ENCODE data around the gene DSCAML1. TPM values are rescaled to one million over a fixed set of nuclear protein-coding genes. Genes with fewer than 3 reads are reported as not detected.

DSCAML1 gene
- total RNA-seq, 1 experiment from 2014 or later = 0.15 TPM

DNA sequence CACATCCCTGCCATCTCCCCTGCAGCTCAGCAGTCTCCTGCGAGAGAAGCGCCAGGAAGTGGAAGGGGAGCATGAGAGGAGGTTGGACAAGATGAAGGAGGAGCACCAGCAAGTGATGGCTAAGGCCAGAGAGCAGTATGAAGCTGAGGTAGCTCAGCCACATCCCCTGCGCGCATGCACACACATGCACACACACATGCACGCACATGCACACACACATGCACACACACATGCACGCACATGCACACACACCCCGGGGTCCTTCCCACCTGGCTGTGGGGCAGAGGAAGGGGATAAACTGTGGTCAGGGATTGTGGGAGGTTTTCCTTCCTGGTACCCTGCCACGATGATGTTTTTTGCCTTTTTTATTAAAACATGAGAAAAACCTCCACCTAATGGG, 404.0 kb downstream of the DSCAML1 start:
- H3K79me1 ChIP-seq (ENCODE audit: insufficient read depth, low read depth, low read length, poor library complexity, severe bottlenecking) = no peaks in the 10 kb centered on the region

More for the DNA sequence above, 404.0 kb downstream of the DSCAML1 start:
- H4K8ac ChIP-seq (replicated peaks; ENCODE audit: insufficient read length, low read depth, low read length) = no peak overlapping the region
- Mint-ChIP-seq H3K27ac (peak overlapping the region in 1 of 3 experiments; percentile 40; a peak in 1 of 7 replicates), H3K9me3 (peaks cover 7% of the 10 kb centered on the region in 2 experiments; a peak in 4 of 5 replicates), H3K27me3 (ENCODE audit: low read depth) (no peaks in the 10 kb centered on the region), H3K4me3 (no peak overlapping the region), H3K4me1 (no peaks in the 10 kb centered on the region), H3K36me3 (ENCODE audit: insufficient read depth in 1 of 3, low read depth in 3 of 3) (peaks cover 36 to 69% (median 67%) of the 10 kb centered on the region in 3 experiments)
- no peaks in the 10 kb centered on the region for H3K23me2 ChIP-seq (ENCODE audit: insufficient read length, low read depth, low read length, poor library complexity, severe bottlenecking)
- H2BK5ac ChIP-seq (ENCODE audit: insufficient read length, low read length) = no peak overlapping the region
- H3K27me3 ChIP-seq (ENCODE audit: insufficient read depth, low read length) = no peaks in the 10 kb centered on the region
- no peak overlapping the region for H3K56ac ChIP-seq (ENCODE audit: insufficient read length, low read depth, low read length)
- H2AFZ ChIP-seq (ENCODE audit: low read length) = no peak overlapping the region
- no peak overlapping the region for H3K14ac ChIP-seq (ENCODE audit: insufficient read depth, low read length)
- no peaks in the 10 kb centered on the region for H3K79me2 ChIP-seq (ENCODE audit: insufficient read depth, low read length)
- no peak for DNase-seq
- no peak overlapping the region for H3T11ph ChIP-seq (ENCODE audit: low read length)
- TF ChIP-seq, protein P1, sequence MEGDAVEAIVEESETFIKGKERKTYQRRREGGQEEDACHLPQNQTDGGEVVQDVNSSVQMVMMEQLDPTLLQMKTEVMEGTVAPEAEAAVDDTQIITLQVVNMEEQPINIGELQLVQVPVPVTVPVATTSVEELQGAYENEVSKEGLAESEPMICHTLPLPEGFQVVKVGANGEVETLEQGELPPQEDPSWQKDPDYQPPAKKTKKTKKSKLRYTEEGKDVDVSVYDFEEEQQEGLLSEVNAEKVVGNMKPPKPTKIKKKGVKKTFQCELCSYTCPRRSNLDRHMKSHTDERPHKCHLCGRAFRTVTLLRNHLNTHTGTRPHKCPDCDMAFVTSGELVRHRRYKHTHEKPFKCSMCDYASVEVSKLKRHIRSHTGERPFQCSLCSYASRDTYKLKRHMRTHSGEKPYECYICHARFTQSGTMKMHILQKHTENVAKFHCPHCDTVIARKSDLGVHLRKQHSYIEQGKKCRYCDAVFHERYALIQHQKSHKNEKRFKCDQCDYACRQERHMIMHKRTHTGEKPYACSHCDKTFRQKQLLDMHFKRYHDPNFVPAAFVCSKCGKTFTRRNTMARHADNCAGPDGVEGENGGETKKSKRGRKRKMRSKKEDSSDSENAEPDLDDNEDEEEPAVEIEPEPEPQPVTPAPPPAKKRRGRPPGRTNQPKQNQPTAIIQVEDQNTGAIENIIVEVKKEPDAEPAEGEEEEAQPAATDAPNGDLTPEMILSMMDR (conservative IDR thresholded peaks at IDR 0.05) = no peak
- no peak overlapping the region for H3K23ac ChIP-seq (ENCODE audit: insufficient read length, low read depth, low read length)
- no peak overlapping the region for H3K4me2 ChIP-seq (ENCODE audit: insufficient read depth, insufficient read length, low read length)
- H2BK12ac ChIP-seq (ENCODE audit: insufficient read length, low read depth, low read length) = no peak overlapping the region
- WGBS (ENCODE audit: extremely low coverage, insufficient read length, low lambda C conversion rate) = no CpG with 5 or more reads among the region's 8 CpGs
- no peak overlapping the region for H2BK15ac ChIP-seq (ENCODE audit: low read depth, low read length)
- no peaks in the 10 kb centered on the region for H4K20me1 ChIP-seq (ENCODE audit: control insufficient read depth, insufficient read depth, insufficient read length)
- no peaks in the 10 kb centered on the region for H3K9me3 ChIP-seq (ENCODE audit: control insufficient read depth, low read depth, low read length)
- no peak overlapping the region for H2BK20ac ChIP-seq (ENCODE audit: low read depth, low read length, poor library complexity, severe bottlenecking)
- H3K4me1 ChIP-seq (ENCODE audit: insufficient read depth, low read length) = no peaks in the 10 kb centered on the region
- H3K18ac ChIP-seq (ENCODE audit: insufficient read length, low read depth, low read length) = no peak overlapping the region
- no peak overlapping the region for H4K91ac ChIP-seq (ENCODE audit: insufficient read length, low read depth, low read length)
- H3K4ac ChIP-seq (ENCODE audit: low read depth, low read length) = no peak overlapping the region
- no peak overlapping the region for H4K5ac ChIP-seq (ENCODE audit: insufficient read length, low read depth, low read length)
- no peak overlapping the region for H2AK5ac ChIP-seq (ENCODE audit: insufficient read length, low read length)
- H3K27ac ChIP-seq (ENCODE audit: insufficient read length, low read depth, low read length) = no peak overlapping the region
- no peak overlapping the region for H3K9ac ChIP-seq (ENCODE audit: extremely low read depth, insufficient read length, low read length)
- H2BK120ac ChIP-seq (ENCODE audit: low read depth, low read length, poor library complexity, severe bottlenecking) = no peak overlapping the region

Measured in H9 (cell line).